Neuronal stem cell (in vitro differentiated cells): ENCODE measurements around the gene NR1D2.

ENCODE experiments used
- DNase-seq: peaks from one replicate; pipeline ENCODE4 v3.0.0-alpha.2; 2013; ENCODE audit warnings: low spot score
- H2AFZ ChIP-seq: one replicate; pipeline ENCODE4 v1.6.1; 2013; ENCODE audit warnings: mild to moderate bottlenecking, low read length, inconsistent platforms
- H2AK5ac ChIP-seq: 2 replicates; pipeline ENCODE4 v1.6.1; 2013; ENCODE audit warnings: low read depth, mild to moderate bottlenecking, inconsistent platforms, low read length, moderate library complexity, mixed read lengths
- H2BK120ac ChIP-seq: 2 replicates; pipeline ENCODE4 v1.6.1; 2013; ENCODE audit warnings: low read depth, mild to moderate bottlenecking, inconsistent platforms, low read length, moderate library complexity, mixed read lengths
- H2BK12ac ChIP-seq: one replicate; pipeline ENCODE4 v1.6.1; 2013; ENCODE audit warnings: low read length, inconsistent platforms
- H2BK15ac ChIP-seq: 2 replicates; pipeline ENCODE4 v1.6.1; 2013; ENCODE audit warnings: mild to moderate bottlenecking, low read length, inconsistent platforms, mixed read lengths
- H2BK5ac ChIP-seq: one replicate; pipeline ENCODE4 v1.6.1; 2013; ENCODE audit warnings: inconsistent platforms, mild to moderate bottlenecking, low read length, moderate library complexity
- H3K14ac ChIP-seq: one replicate; pipeline ENCODE4 v1.6.1; 2013; ENCODE audit warnings: low read length, inconsistent platforms
- H3K18ac ChIP-seq: 2 replicates; pipeline ENCODE4 v1.6.1; 2013; ENCODE audit warnings: low read length, inconsistent platforms
- H3K23ac ChIP-seq: 2 replicates; pipeline ENCODE4 v1.6.1; 2013; ENCODE audit warnings: low read depth, mild to moderate bottlenecking, mixed read lengths, low read length, inconsistent platforms; ENCODE audit not compliant: poor library complexity
- H3K27ac ChIP-seq: replicated peaks from 3 replicates; pipeline ENCODE4 v1.5.1; 2013; ENCODE audit warnings: low read length, inconsistent platforms
- H3K27me3 ChIP-seq, 3 experiments: 2 replicates each; pipeline ENCODE4 v1.6.1; 2013; ENCODE audit warnings: low read length in 3 of 3, mild to moderate bottlenecking in 2 of 3, inconsistent platforms in 1 of 3, low read depth in 1 of 3, mixed read lengths in 1 of 3, moderate library complexity in 1 of 3; ENCODE audit not compliant: control insufficient read depth in 3 of 3, insufficient read depth in 3 of 3
- H3K36me3 ChIP-seq, 2 donors: replicated peaks in 1 of 2; 2 replicates each; pipeline ENCODE4 v1.6.1; 2013; ENCODE audit warnings: low read length in 2 of 2; ENCODE audit not compliant: control insufficient read depth in 2 of 2, insufficient read depth in 2 of 2
- H3K4ac ChIP-seq: 2 replicates; pipeline ENCODE4 v1.6.1; 2013; ENCODE audit warnings: inconsistent platforms, mild to moderate bottlenecking, low read length, moderate library complexity
- H3K4me1 ChIP-seq, 2 donors: 1 replicate in 1 of 2; 2 replicates in 1 of 2; pipeline ENCODE4 v1.6.1; 2013; ENCODE audit warnings: low read length in 2 of 2, low read depth in 1 of 2; ENCODE audit not compliant: control insufficient read depth in 2 of 2, insufficient read depth in 1 of 2
- H3K4me2 ChIP-seq: one replicate; pipeline ENCODE4 v1.6.1; 2013; ENCODE audit warnings: mild to moderate bottlenecking, low read length, inconsistent platforms; ENCODE audit not compliant: insufficient read depth, poor library complexity, severe bottlenecking
- H3K4me3 ChIP-seq, 2 donors: 2 replicates each; pipeline ENCODE4 v1.5.1; 2013; ENCODE audit warnings: low read length in 2 of 2, mild to moderate bottlenecking in 2 of 2, inconsistent platforms in 1 of 2, moderate library complexity in 1 of 2
- H3K79me1 ChIP-seq: one replicate; pipeline ENCODE4 v1.6.1; 2013; ENCODE audit warnings: low read depth, mild to moderate bottlenecking, inconsistent platforms, low read length, moderate library complexity
- H3K9ac ChIP-seq: one replicate; pipeline ENCODE4 v1.6.1; 2013; ENCODE audit warnings: mild to moderate bottlenecking, low read depth, low read length, inconsistent platforms; ENCODE audit not compliant: poor library complexity
- H3K9me3 ChIP-seq, 2 donors: replicated peaks in 1 of 2; 2 replicates each; pipeline versions ENCODE3 to v1.6.1; 2013; ENCODE audit warnings: low read length in 2 of 2, mild to moderate bottlenecking in 2 of 2, inconsistent platforms in 1 of 2, low read depth in 1 of 2, mixed read lengths in 1 of 2, moderate library complexity in 1 of 2; ENCODE audit not compliant: control insufficient read depth in 2 of 2, insufficient read depth in 1 of 2
- H4K8ac ChIP-seq: one replicate; pipeline ENCODE4 v1.6.1; 2013; ENCODE audit warnings: low read depth, mild to moderate bottlenecking, inconsistent platforms, low read length, moderate library complexity
- H4K91ac ChIP-seq: one replicate; pipeline ENCODE4 v1.6.1; 2013; ENCODE audit warnings: low read length, low read depth, mild to moderate bottlenecking, inconsistent platforms; ENCODE audit not compliant: poor library complexity
- WGBS, 2 donors: extraction: QIAGEN DNeasy Blood & Tissue Kit; methylation state at CpG; one replicate each; pipeline ENCODE4 v1.1.7; 2013; ENCODE audit warnings: missing lambda C conversion rate in 2 of 2, mixed read lengths in 1 of 2; ENCODE audit not compliant: insufficient read length in 2 of 2, insufficient replicate concordance in 1 of 2; ENCODE audit errors: extremely low coverage in 2 of 2; 5-methylcytosine and 5-hydroxymethylcytosine counted together

The NR1D2 gene

GRCh38 chr3:23960649-23961048 is 15.6 kb downstream of the NR1D2 start:
- H2BK15ac ChIP-seq = no peak overlapping the region
- H3K14ac ChIP-seq = no peak overlapping the region
- no peak overlapping the region for H3K23ac ChIP-seq
- no peak overlapping the region for H3K4me3 ChIP-seq
- no peak overlapping the region for H4K8ac ChIP-seq
- no peak overlapping the region for H2BK12ac ChIP-seq
- H3K4me1 ChIP-seq = no peaks in the 10 kb centered on the region
- no peak overlapping the region for H4K91ac ChIP-seq
- no peak overlapping the region for H3K9ac ChIP-seq
- H3K79me1 ChIP-seq = no peaks in the 10 kb centered on the region
- no peaks in the 10 kb centered on the region for H3K9me3 ChIP-seq
- no peak overlapping the region for H2BK5ac ChIP-seq
- no peaks in the 10 kb centered on the region for H3K27me3 ChIP-seq
- H3K4me2 ChIP-seq = no peak overlapping the region
- H2BK120ac ChIP-seq = no peak overlapping the region
- no peak overlapping the region for H3K27ac ChIP-seq
- H2AFZ ChIP-seq = no peak overlapping the region
- no peak overlapping the region for H3K4ac ChIP-seq
- no CpG with 5 or more reads among the region's 1 CpG for WGBS, 2 donors
- no peak overlapping the region for H2AK5ac ChIP-seq
- peaks cover 7 to 75% of the 10 kb centered on the region in 2 donors for H3K36me3 ChIP-seq
- no peak overlapping the region for H3K18ac ChIP-seq
- DNase-seq = no peak

DNA sequence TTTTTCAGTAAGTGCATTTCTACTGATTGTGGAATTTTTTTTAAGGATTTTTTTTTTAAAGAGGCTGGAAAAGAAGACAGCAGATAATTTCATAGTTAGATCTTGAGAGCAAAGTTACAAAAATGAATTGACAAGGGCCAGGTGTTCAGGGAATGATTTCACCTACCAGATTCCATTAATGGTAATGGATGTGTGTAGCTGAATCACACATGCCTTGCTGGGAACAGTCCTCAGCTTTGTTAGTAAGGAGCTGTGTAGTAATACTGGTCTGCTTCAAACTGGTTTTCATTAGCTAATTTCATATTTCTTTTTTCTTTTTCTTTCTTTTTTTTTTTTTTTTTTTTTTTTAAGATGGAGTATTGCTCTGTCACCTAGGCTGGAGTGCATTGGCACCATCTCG is 16.0 kb downstream of the NR1D2 start:
- H3K23ac ChIP-seq = no peak overlapping the region
- H2BK15ac ChIP-seq = no peak overlapping the region
- no peak overlapping the region for H2AFZ ChIP-seq
- no peaks in the 10 kb centered on the region for H3K27me3 ChIP-seq
- no peak for DNase-seq
- peaks cover 8 to 75% of the 10 kb centered on the region in 2 donors for H3K36me3 ChIP-seq
- no peak overlapping the region for H2AK5ac ChIP-seq
- H3K79me1 ChIP-seq = no peaks in the 10 kb centered on the region
- no CpG with 5 or more reads among the region's 1 CpG for WGBS, 2 donors
- H3K18ac ChIP-seq = no peak overlapping the region
- no peak overlapping the region for H3K4me2 ChIP-seq
- H3K9ac ChIP-seq = no peak overlapping the region
- no peak overlapping the region for H3K4me3 ChIP-seq
- H3K14ac ChIP-seq = no peak overlapping the region
- H4K8ac ChIP-seq = no peak overlapping the region
- no peak overlapping the region for H3K27ac ChIP-seq
- H3K9me3 ChIP-seq = no peaks in the 10 kb centered on the region
- H4K91ac ChIP-seq = no peak overlapping the region
- no peaks in the 10 kb centered on the region for H3K4me1 ChIP-seq
- H2BK5ac ChIP-seq = no peak overlapping the region
- H2BK12ac ChIP-seq = no peak overlapping the region
- H3K4ac ChIP-seq = no peak overlapping the region
- no peak overlapping the region for H2BK120ac ChIP-seq

DNA sequence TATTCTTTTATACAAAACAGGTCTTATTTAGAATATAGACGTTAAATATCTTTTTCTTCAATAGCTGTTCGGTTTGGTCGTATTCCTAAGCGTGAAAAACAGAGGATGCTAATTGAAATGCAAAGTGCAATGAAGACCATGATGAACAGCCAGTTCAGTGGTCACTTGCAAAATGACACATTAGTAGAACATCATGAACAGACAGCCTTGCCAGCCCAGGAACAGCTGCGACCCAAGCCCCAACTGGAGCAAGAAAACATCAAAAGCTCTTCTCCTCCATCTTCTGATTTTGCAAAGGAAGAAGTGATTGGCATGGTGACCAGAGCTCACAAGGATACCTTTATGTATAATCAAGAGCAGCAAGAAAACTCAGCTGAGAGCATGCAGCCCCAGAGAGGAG is 16.8 kb downstream of the NR1D2 start:
- Histone ChIP-seq H2AFZ (no peak overlapping the region), H3K4me3 (no peak overlapping the region), H3K9me3 (no peaks in the 10 kb centered on the region), H2BK15ac (no peak overlapping the region), H2AK5ac (no peak overlapping the region), H3K14ac (no peak overlapping the region), H3K18ac (no peak overlapping the region), H2BK5ac (no peak overlapping the region), H3K23ac (no peak overlapping the region), H3K27me3 (no peaks in the 10 kb centered on the region), H3K79me1 (no peaks in the 10 kb centered on the region), H3K4me1 (no peaks in the 10 kb centered on the region), H2BK12ac (no peak overlapping the region), H4K8ac (no peak overlapping the region), H3K9ac (no peak overlapping the region), H4K91ac (no peak overlapping the region), H3K27ac (no peak overlapping the region), H3K36me3 (peaks cover 8 to 76% of the 10 kb centered on the region in 2 donors), H3K4me2 (no peak overlapping the region), H3K4ac (no peak overlapping the region), H2BK120ac (no peak overlapping the region)
- DNase-seq = no peak
- WGBS, 2 donors = no CpG with 5 or more reads among the region's 5 CpGs

DNA sequence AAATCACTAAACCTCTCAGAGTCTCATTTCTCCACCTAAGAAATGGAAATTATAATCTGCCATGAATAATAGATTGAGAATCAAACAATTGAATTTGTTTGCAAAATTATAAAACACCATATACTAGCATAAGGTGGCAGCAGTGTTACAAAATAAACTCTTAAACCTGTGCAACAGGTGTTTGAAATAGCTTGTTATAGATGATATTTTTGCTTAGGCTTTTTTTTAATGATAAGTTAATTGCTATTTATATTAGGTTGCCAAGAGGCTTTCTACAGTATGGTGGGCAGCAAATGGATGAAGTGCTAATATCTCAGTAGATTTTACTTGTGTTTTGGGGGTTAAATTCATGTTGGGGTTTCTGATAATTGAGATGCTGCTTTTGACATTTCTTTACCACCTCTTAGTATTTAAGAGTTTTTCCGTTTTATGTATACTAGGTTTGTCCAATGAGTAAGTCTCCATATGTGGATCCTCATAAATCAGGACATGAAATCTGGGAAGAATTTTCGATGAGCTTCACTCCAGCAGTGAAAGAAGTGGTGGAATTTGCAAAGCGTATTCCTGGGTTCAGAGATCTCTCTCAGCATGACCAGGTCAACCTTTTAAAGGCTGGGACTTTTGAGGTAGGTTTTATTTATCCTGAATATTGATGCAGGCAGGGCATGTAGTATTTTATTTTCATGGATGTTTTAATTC is 19.6 kb downstream of the NR1D2 start:
- Histone ChIP-seq H4K8ac (no peak overlapping the region), H3K79me1 (no peaks in the 10 kb centered on the region), H2AFZ (no peak overlapping the region), H3K36me3 (peaks cover 8 to 86% of the 10 kb centered on the region in 2 donors), H3K14ac (no peak overlapping the region), H3K27me3 (no peaks in the 10 kb centered on the region), H4K91ac (no peak overlapping the region), H2BK120ac (no peak overlapping the region), H3K18ac (no peak overlapping the region), H2AK5ac (no peak overlapping the region), H3K9ac (no peak overlapping the region), H3K23ac (no peak overlapping the region), H3K4me3 (no peak overlapping the region), H3K9me3 (no peaks in the 10 kb centered on the region), H2BK12ac (no peak overlapping the region), H2BK15ac (no peak overlapping the region), H3K27ac (no peak overlapping the region), H2BK5ac (no peak overlapping the region), H3K4ac (no peak overlapping the region), H3K4me2 (no peak overlapping the region), H3K4me1 (no peaks in the 10 kb centered on the region)
- DNase-seq = no peak
- whole genome bisulfite sequencing, 2 donors = no CpG with 5 or more reads among the region's 3 CpGs
